ENCODE data around the gene LCMT1.

DNA sequence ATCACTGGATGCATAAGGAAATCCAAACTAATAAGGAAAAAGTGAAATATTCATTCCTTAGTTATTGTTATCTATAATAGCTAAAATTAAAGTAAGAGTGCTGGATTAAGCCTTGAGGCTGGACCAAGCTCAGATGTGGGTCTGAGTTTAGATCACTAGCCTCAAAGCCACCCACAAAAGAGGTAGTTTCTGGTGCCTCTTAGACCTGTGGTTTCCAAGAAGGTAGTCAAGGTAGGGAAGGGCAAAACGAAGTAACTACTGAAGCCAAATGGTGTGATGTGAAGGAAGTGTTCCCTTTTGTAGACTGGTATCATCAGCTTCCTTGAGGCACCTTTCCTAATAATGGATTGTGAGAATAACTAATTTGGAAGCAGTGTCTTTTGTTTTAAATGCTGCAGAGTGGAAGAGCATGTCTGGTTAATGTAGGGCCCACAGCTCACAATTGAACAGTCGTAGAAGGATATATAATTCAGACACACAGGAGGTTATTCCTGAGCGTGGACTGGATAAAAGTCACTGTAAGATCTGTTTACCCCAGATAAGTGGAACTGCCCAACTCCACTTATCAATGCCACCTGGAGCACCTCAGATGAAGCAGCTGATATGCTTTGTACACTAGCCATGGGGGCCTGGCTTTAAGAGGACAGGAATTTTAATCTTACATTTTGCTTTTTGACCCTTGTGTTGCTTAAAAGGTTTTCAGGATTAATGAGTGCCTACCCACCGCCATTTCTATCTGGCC is 31.7 kb upstream of the LCMT1 start:
- TF ChIP-seq, protein P1, sequence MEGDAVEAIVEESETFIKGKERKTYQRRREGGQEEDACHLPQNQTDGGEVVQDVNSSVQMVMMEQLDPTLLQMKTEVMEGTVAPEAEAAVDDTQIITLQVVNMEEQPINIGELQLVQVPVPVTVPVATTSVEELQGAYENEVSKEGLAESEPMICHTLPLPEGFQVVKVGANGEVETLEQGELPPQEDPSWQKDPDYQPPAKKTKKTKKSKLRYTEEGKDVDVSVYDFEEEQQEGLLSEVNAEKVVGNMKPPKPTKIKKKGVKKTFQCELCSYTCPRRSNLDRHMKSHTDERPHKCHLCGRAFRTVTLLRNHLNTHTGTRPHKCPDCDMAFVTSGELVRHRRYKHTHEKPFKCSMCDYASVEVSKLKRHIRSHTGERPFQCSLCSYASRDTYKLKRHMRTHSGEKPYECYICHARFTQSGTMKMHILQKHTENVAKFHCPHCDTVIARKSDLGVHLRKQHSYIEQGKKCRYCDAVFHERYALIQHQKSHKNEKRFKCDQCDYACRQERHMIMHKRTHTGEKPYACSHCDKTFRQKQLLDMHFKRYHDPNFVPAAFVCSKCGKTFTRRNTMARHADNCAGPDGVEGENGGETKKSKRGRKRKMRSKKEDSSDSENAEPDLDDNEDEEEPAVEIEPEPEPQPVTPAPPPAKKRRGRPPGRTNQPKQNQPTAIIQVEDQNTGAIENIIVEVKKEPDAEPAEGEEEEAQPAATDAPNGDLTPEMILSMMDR (conservative IDR thresholded peaks at IDR 0.05) = no peak
- TF ChIP-seq EZH2 (IDR thresholded peaks at IDR 0.05; ENCODE audit: low read depth) = no peak

All from PC-9 (cell line).